ENCODE measurements around the gene FBXO4. TPM values are rescaled to one million over a fixed set of nuclear protein-coding genes. Genes with fewer than 3 reads are reported as not detected.
"Not testable (repeated sequence)": the region's sequence is repeated elsewhere in the genome, so short reads cannot be mapped to it uniquely, and the experiment has no call there.

Gene FBXO4
- total RNA-seq, 1 experiment from 2014 or later, result 15.7 TPM

DNA sequence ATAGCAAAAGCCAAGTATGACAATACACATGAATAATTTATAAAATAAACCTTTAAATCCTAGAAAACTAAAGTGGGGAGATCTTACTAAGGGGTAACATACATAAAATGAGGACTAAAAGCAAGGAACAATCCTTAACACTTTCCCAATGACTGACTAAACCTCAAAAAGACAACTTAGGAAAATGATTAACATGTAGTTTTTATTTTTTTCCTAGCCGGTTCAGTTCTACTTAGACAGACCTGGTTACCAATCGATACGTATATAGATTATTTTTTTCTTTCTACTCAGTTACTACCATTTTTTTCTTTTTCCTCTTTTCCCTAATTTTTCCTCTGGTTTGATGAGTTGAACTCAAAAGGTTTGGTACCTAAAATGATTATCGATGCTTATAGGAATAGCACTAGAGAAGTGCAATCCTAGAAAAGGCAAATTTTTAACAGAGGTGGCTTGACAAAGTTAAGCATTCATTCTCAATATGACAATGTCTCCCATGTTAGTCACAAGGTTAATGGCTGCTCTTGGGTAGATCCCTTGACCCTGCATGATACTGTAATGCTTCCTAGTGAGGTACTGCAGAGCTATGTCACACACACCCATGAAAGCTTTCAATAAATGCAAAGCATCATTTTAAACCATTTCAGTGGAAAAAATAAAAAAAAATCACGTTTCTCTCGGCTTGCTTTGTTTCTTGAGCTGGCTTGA, 41.5 kb downstream of the FBXO4 start:
- in situ Hi-C loops (cut with HindIII; ENCODE audit: low pct_unique_long_range_greater_than_20kb, low sequenced_read_pairs), result no loop called here
- DNase-seq (ENCODE audit: low read depth, low spot score), result no peak

DNA sequence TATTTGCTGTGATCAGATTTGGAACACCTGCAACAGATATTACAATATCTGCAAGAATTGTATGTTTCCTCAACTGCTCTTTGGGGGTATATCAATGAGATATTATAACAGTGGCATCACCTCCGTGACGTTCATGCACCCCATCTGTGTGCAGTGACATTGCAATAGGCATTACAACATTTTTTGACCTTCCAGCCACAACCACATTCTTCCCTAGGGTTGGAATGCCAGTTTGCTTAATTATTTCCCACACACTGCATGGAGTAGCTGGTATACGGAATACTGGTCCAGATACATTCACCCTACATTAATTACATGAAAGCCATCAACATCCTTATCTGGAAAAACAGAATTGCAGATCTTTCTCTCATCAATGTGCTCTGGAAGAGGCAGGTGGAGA, 42.3 kb downstream of the FBXO4 start:
- DNase-seq (ENCODE audit: low read depth, low spot score), result no peak
- in situ Hi-C loops (cut with HindIII; ENCODE audit: low pct_unique_long_range_greater_than_20kb, low sequenced_read_pairs), result no loop called here

DNA sequence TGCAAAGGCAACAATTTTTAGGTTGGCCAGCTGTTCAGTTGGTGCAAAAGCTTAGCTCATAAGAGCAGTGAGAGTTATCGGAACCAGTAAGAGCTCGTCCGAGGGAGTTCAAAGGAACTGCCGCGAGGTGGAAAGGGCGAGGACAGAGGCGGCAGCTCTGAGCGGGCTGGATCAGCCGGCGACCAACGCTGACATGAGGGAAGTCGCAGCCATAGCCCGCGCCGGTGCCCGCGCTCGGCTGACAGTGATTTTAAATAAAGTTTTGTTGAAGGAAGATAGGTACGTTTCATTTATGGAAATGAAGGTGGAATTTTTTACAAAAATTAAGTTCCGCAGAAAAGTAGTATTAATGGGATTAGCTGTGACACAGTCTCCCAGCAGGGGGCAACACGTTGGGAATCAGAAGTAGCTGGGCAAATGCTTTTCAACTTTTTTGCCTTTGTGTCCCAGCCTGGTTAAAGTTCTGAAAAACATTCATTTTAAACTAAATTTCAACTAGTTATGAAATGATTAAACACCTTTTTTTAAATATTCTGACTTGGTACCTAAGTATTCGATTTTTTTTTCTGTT, 43.2 kb downstream of the FBXO4 start:
- DNase-seq (ENCODE audit: low read depth, low spot score), result peak; percentile 31
- in situ Hi-C loops (cut with HindIII; ENCODE audit: low pct_unique_long_range_greater_than_20kb, low sequenced_read_pairs), result no loop called here

DNA sequence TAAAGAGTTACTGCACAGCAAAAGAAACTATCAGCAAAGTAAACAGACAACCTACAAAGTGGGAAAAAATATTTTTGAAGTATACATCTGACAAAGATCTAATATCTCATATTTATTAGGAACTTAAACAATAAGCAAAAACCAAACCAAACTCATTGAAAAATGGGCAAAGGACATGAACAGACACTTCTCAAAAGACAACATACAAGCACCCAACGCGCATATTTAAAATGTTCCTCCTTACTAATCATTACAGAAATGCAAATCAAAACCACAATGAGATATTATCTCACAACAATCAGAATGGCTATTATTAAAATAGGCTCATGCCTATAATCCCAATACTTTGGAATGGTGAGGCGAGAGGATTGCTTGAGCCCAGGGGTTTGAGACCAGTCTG, 48.0 kb downstream of the FBXO4 start:
- no peak for DNase-seq (ENCODE audit: low read depth, low spot score)
- in situ Hi-C loops (cut with HindIII; ENCODE audit: low pct_unique_long_range_greater_than_20kb, low sequenced_read_pairs), result no loop called here

DNA sequence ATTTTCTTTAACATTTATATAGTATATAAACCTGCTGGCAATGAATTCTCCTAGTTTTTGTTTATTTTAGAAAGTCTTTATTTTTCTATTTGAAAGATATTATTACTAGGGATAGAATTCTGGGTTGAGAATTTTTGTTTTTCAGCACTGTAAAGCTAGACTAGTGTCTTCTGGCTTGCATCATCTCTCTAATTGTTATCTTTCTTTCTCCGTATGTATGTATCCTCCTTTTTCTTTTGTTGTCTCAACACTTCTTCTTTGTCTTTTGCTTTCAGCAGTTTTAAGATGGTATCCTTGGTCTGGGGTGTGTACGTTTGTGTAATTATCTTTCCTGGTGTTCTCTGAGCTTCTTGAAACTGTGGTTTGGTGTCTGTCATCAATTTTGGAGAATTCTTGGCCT, 48.8 kb downstream of the FBXO4 start:
- in situ Hi-C loops (cut with HindIII; ENCODE audit: low pct_unique_long_range_greater_than_20kb, low sequenced_read_pairs), result no loop called here

DNA sequence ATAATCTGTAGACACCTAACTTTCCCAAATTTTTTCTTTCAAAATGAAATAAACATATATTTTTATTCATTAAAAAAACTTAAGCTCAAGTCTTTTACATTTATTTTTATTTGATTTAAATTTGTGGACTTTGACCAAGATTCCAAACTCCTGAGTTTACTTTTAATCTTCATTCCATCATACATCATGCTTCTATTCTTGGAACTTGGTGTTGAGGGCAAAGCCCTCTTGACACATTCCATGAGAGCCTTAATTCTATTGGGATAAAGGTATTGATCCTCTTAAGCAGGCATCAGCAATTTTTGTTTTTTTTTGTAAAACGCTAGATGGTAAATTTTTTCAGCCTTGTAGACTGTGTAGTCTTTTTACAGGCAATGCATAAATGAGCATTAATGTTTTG, 53.6 kb downstream of the FBXO4 start:
- in situ Hi-C loops (cut with HindIII; ENCODE audit: low pct_unique_long_range_greater_than_20kb, low sequenced_read_pairs), result no loop called here

More for the DNA sequence above, 48.8 kb downstream of the FBXO4 start:
- DNase-seq (ENCODE audit: low read depth, low spot score), result no peak

DNA sequence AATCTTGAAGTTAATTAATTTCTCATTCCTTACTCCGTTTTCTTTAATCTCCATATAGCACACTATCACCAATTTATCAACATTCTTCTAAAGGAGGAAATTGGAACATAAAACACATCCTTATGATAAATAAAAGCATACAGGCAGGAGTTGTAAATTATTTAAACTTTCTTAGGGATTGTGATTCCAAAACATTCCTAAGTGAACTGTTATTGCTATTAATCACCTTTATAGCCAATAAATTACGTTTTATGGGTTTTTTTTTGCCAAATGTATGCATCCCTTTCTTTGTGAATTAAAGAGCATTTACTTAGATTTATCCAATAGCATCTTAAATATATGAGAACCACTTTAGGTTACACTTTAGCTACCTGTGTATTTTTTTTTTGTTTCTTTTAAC, 55.3 kb downstream of the FBXO4 start:
- no peak for DNase-seq (ENCODE audit: low read depth, low spot score)
- in situ Hi-C loops (cut with HindIII; ENCODE audit: low pct_unique_long_range_greater_than_20kb, low sequenced_read_pairs), result no loop called here

More for the DNA sequence above, 53.6 kb downstream of the FBXO4 start:
- DNase-seq (ENCODE audit: low read depth, low spot score), result no peak

DNA sequence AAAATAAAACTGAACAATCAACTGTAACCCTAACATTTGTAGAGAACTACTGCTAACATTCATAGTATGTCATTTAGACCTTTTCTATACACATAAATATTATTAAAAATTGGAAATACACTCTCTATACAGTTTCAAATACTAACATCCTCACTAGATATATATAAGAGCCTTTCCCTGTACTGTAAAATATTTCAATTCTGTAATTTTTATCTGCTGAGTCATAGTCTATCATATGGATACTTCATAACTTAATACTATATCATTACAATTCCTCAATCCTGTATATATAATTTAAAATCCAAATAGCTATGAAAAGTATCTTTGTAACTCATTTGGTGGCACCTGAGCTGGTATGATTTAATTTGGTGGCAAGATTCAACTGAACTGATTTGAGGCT, 55.8 kb downstream of the FBXO4 start:
- in situ Hi-C loops (cut with HindIII; ENCODE audit: low pct_unique_long_range_greater_than_20kb, low sequenced_read_pairs), result no loop called here
- DNase-seq (ENCODE audit: low read depth, low spot score), result no peak

DNA sequence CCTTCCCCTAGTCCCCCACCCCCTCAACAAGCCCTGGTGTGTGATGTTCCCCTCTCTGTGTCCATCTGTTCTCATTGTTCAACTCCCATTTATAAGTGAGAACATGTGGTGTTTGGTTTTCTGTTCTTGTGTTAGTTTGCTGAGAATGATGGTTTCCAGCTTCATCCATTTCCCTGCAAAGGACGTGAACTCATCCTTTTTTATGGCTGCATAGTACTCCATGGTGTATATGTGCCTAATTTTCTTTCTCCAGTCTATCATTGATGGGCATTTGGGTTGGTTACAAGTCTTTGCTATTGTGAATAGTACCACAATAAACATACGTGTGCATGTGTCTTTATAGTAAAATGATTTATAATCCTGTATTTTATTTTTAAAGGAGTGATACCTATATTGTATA, 57.8 kb downstream of the FBXO4 start:
- DNase-seq (ENCODE audit: low read depth, low spot score); in situ Hi-C loops (cut with HindIII; ENCODE audit: low pct_unique_long_range_greater_than_20kb, low sequenced_read_pairs): not testable (repeated sequence)

DNA sequence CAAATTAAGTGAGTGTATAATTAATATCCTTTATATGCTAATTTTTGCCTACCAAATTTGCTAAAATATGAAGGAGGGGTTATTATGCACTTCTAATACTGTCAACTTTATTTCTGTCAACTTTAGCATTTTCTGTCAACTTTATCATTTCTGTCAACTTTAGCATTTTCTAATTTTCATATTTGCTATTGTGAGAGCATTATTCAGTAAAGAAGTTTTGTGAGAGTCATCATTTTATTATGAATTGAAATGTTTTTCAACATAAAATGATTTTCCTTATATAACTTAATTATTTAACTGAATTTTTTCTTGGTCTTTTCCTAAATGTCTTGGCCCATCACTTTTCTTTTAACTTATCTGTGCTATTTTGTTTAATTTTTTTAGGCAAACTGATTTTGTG, 58.2 kb downstream of the FBXO4 start:
- DNase-seq (ENCODE audit: low read depth, low spot score), result no peak
- in situ Hi-C loops (cut with HindIII; ENCODE audit: low pct_unique_long_range_greater_than_20kb, low sequenced_read_pairs), result no loop called here

DNA sequence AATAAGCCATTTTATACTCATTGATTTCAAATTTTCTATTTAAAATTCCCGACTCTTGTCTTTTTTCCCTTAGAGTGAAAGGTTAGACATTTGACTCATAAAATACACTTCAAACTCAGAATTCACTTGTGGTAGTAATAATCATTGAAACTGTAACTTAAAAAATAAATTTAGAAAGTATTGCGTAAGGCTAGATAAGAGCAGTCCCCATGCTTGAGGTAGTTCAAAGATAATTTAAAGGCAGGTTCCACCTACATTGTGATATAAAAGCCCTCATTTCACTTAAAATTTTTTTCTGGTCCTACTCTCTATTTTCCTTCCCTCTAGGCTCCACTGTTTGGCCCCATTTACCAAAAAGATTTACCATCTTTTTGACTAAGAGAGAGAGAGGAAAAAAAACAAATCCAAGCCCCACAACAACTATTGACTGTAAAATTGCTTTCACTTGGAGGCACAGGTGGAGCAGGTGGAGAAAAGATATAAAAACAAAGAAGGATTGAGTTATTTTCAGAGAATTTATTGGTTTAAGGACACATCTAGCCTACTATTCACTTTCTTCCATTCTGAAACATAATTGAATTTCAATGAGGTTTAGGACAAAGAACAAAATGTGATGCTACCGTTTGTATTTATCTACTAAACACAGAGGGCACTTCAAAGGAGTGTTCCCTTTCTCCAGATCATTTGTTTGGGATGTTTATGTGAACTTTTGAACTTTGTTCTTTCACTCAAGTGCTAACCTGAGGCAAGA, 61.0 kb downstream of the FBXO4 start:
- DNase-seq (ENCODE audit: low read depth, low spot score), result no peak
- in situ Hi-C loops (cut with HindIII; ENCODE audit: low pct_unique_long_range_greater_than_20kb, low sequenced_read_pairs), result no loop called here

Small RNAs within 50 kb of the gene (small RNA-seq; reads per million reads assigned to genes)
- 0 reads per million in 2 experiments for gene RF00019

Other genes with a start within 250 kb of the FBXO4 start
- 42.1 and 46.5 TPM in 2 replicates for gene OXCT1, start 54.9 kb upstream of the FBXO4 start, total RNA-seq (2014; rRNA removed; shearing (Covaris generic))
- gene RIMOC1, start 20.9 kb upstream of the FBXO4 start, total RNA-seq (2014; rRNA removed; shearing (Covaris generic)), result 67.8 and 68.4 TPM in 2 replicates

Measured in SK-MEL-5 (cell line).